CD4-positive, alpha-beta T cell treated with Interleukin-6 at 100 ng/mL for 8 hours (primary cell): ENCODE data around the gene KRT17.
A peak's percentile ranks its signal among the peaks of the same experiment; 100 is the strongest.

Experiments
- DNase-seq: peaks from one replicate; pipeline ENCODE4 v3.0.0-alpha.2; 2020; ENCODE audit warnings: mixed read lengths, low spot score

KRT17 gene

DNA sequence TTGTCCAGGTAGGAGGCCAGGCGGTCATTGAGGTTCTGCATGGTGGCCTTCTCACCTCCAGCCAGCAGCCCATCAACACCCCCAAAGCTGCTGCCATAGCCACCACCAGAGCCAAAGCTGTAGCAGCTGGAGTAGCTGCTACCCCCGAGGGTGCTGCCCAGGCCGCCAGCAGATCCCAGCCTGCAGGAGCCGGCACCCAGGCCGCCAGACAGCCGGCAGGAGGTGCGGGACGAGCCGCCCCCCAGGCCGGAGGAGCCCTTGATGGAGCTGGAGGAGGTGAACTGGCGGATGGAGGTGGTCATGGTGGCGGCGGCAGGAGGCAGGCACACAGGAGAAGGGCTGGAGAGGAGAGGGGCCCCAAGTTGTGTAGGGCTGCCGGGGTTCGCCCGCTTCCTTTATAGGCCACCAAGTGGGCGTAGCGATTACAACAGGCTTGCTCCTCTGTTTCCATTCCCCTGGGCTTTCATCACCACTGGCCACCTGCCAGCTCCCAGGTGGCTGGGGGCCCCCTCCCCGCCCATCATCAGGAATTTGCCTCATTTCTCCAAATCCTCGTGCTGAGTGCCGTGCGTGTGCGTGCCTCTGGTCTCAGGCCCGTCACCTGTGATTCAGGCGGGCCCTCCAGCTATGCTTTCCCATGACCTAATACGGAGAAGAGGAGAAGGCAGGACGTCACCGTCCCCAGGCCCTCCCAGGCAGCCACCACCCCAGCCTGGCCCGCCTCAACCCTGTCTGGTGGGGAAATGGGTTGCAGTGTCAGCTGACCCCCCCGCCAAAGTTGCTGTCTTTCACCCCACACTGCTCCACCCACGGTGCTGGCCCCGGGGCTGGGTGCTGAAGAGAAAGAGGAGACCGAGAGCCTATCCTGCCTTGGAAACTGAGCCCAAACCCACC lies at the start of gene KRT17:
Gene KRT17 (minus strand): TSS at position 368 of the 894 bp plus-strand sequence. CDS start 66 bp downstream, at position 302.
- DNase-seq: no peak

- no peak for DNase-seq
Measured at GRCh38 chr17:41672153-41672552, 47.8 kb upstream of the KRT17 start.

DNA sequence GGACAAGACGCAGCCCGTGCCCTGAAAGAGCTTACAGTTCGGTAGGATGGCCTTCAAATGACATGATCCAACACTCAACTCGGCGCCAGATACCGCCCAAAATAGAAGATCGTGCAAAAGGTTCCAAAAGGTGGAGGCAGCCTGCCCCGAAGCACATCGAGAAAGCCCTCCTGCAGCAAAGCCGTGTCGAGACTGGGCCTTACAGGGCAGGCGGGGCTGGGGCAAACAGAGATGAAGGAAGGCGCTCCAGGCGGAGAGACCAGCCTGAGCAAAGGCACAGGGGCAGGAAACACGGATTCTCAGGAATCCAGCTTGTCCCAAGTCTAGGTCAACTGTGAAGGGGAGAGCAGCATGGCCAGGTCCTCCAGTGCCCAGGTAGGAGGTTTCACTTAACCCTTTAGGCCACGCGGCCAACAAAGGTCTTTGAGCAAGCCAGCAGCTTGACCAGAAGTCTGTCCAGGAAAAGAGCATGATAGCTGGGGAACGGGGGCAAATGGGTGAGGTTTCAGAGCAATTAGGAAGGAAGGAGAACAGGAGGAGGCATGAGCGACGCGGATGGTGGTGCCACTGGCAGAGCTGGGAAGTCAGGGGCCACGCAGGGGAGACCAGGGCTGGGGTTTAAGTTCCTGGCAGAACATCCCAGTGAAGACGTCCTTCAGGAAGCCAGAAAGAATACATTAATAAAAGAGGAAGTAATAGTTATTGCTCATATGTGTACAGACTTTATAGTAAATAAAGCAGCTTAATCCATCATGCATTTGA lies 43.1 kb upstream of the KRT17 start:
- no peak for DNase-seq

DNA sequence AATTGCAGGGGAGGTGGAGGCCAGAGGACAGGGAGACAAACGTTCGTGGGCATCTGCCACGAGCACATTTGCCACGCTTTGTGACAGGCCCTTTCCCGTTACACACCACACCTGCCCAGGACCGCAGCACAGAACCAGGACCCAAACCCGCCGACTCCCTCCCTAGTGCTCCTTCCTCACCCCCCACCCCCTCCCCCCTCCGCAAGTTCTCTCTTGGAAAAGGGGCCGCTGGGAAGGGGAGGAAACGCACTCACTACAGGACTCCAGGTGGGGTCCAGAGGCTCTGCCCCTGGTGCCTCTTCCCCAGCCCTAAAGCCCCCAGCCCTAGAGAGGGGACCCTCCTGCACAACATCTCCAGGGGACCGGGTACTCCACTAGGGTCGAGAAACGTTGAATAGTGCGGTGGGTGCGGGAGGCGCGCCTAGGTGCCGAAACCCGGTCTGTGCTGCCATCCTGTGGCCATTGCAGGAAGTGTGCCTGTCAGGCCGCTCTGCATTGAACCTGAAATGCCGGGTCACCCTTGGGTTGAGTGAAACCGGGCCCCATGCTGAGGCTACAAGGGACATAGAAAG lies 42.4 kb upstream of the KRT17 start:
- DNase-seq: peak; percentile 86

- peak; percentile 66 for DNase-seq
Measured at GRCh38 chr17:41666237-41666641, 41.9 kb upstream of the KRT17 start.

DNA sequence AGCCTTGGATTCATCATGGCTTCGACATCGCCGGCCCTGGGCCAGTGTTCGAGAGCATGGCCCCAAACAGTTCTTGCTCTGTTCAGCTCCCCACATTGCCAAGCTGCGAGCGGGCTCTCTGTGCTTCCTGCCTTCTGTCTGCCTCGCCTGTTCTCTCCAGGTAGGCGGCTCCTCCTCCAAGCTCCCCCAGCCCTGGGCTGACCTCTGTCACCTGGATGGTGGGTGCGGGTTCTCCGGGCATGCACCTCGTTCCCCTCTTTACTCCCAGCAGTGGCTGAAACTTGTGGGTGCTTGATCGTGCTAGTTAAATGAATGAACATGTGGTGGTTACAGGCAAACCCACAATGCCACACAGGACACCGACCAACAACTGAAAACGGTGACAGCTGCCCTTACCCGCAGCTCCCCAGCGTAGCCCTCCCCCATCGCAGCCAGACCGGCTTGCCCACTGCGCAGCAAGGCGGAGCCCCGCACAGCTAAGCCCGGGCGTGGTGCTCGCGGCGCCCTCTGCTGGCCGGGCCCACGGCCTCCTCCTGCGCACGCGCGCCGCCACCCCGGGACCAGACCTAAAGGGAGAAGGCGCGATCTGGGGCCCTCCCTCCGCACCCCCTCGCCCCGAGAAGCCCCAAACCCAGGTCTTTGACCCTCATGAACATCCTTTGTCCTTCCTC lies 41.3 kb upstream of the KRT17 start:
- DNase-seq: peak; percentile 89

DNA sequence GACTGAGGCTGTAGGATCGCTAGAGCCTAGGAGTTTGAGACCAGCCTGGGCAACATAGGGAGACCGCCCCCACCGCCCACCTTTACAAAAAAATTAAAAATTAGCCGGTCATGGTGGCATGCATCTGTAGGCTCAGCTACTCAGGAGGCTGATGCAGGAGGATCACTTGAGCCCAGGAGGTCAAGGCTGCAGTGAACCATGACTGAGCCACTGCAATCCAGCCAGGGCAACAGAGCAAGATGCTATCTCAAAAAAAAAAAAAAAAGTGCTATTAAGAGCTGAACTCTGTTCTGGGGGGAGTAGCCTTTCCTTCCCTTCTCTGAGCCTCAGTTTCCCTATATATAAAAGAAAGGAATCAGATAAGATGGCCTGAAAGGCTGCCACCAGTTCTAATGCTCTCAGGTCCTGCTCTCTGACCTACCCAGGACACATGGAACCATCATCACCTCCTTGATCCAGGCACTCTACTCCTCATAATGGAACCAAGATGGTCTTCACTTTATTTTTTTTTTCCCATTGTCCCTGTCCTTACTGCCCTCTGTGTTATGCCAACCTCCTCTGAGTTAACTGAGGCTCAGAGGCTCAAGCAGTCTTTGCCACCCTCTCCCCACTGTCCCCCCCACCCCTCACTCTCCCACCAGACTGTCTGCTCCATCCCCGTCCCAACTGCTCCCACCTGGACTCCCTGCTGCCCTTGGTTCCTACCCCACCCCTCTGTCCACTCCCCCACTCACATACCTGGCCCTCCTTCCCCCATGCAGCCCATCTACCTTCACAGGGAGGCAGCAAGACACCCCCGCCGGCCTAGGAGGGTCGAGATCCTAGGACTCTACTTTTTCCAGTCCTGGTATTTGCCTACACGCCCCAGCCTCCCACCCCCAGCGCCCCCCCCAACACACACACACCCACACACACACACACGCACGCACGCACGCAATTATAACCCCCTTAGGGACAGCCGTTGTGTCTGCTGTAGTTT lies 40.5 kb upstream of the KRT17 start:
- no peak for DNase-seq

GRCh38 chr17:41664172-41664457 lies 39.7 kb upstream of the KRT17 start:
- DNase-seq: no peak

- DNase-seq: no peak
Measured at GRCh38 chr17:41663451-41664171, 39.2 kb upstream of the KRT17 start.

- DNase-seq: no peak
Measured at GRCh38 chr17:41660221-41660711, 35.9 kb upstream of the KRT17 start.

DNA sequence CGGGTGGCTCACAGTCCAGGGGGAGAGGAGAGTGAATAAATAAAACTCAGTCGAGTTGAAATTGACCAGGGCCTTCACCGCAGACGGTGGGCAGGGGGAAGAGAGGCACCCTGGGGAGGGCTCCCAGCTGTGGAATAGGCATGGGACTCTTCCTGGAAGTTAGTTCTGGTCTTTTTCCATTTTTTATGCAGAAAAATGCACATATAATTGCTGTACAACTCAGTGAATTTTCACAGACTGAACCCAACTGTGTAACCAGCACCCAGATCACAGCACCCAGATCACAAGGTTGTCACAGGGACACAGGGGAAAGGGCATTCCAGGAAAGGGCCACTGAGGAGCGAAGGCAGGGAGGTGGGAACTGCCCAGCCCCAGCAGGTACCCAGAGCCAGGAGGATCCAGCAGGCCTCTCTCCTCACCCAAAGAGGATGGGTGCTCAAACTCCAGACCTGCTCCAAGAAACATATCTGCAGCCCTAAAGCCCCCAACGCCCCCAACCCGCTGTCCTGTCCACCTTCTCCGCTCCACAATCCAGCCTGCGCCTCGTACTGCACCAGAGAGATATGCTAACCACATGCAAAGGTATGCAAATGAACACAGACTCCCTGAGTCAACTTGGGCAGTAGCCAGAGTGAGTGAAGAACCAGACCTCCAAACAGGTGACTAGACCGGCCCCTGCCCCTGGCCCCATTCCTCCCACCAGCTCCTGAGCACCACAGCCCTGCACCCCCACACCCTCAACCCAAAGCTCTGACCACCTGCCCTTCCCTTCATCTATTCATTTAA lies 35.2 kb upstream of the KRT17 start:
- DNase-seq: no peak

DNA sequence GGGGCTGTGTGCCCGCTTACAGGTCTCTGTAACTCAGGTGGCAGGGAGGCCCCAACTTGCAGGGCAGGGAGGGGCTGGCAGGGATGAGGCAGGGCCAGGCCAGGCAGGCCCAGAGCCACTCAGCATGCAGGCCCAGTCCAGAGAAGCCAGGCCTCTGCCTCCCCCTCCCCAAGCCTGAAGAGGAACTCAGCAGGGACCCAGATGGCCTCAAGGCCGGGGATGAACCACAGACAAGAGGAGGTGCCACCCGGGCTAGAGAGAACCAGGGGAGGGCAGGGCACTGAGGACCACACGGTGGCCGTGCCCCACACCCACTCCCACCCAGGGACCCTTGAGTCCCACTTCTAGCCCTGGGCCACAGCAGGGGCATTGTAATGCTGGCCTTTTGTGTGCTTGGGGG lies 34.5 kb upstream of the KRT17 start:
- DNase-seq: no peak

DNA sequence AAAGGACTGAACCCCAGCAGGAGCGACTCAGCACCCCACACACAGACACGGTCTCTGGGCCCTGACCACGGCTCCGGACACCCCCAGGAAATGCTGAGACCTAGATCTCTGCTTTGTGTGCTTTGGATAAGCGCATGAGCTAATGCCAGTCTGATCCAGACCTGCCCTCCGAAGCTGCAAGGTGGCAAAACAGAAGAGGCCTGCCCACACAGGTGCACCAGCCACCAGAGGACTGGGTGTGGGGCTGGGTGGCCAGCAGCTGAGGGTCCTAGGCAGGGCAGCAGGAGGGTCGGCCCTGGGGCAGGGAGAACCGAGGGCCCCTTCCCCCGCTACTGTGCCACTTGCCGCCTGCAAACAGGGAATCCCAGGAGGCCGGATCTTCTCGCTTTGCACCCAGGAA lies 33.6 kb upstream of the KRT17 start:
- DNase-seq: no peak

DNA sequence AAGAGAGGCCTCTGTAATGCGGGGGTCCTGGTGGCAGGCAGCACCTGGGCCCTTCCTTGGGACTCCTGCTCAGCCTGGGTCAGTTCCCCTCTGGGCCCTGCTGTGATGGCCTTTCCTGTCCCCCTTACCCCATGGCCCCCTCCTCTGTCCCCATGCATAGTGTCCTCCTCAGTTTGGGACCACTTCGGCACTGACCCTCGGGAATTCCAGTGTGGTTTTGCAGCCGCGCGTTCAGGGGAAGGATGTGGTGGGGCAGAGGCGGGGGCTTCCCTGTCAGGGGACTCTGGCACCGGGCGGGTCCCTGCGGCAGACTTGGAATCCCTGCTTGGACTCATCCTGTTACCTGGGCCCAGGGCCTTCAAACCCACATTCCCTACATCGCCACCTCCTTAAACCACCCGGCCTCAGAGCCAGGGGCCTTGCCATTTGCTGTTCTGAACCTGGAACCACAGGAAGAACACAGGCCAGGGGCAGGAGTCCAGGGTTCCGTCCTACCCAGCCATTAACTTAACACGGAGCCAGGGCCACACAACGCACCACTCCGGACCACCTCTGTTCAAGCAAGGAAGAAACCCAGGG lies 32.9 kb upstream of the KRT17 start:
- DNase-seq: no peak

- DNase-seq: no peak
Measured at GRCh38 chr17:41656249-41657023, 32.1 kb upstream of the KRT17 start.

- no peak for DNase-seq
Measured at GRCh38 chr17:41655611-41656111, 31.3 kb upstream of the KRT17 start.

GRCh38 chr17:41654678-41655607 lies 30.6 kb upstream of the KRT17 start:
- no peak for DNase-seq
